ENCODE measurements around the gene OGFOD2.

OGFOD2 gene

GRCh38 chr12:122934722-122935121, 40.3 kb upstream of the OGFOD2 start:
- Histone ChIP-seq H3K4me2 (ENCODE audit: low read length) (no peak overlapping the region), H3K36me3 (ENCODE audit: insufficient read depth, low read length) (no peaks in the 10 kb centered on the region), H3F3A (ENCODE audit: insufficient read depth, low read length) (no peaks in the 10 kb centered on the region), H3K9me3 (ENCODE audit: low read length) (no peaks in the 10 kb centered on the region), H3K4me1 (ENCODE audit: insufficient read depth, low read length, severe bottlenecking) (no peaks in the 10 kb centered on the region), H3K9ac (ENCODE audit: low read length) (no peak overlapping the region), H3K27ac (ENCODE audit: low read depth, low read length, poor library complexity, severe bottlenecking) (no peak overlapping the region), H3K27me3 (ENCODE audit: insufficient read depth, low read length) (peaks cover 3% of the 10 kb centered on the region; the same call in 1 of the 2 replicates), H4K20me1 (ENCODE audit: insufficient read depth, low read length) (no peaks in the 10 kb centered on the region), H3K9me2 (ENCODE audit: low read depth, low read length) (no peaks in the 10 kb centered on the region), H2AFZ (ENCODE audit: low read length) (no peak overlapping the region), H3K79me2 (ENCODE audit: insufficient read depth, low read length) (no peaks in the 10 kb centered on the region), H3K4me3 (ENCODE audit: low read depth, low read length, poor library complexity, severe bottlenecking) (no peak overlapping the region)
- TF ChIP-seq CTCF (IDR thresholded peaks at IDR 0.05; ENCODE audit: low read length) (no peak), EZH2 (IDR thresholded peaks at IDR 0.05; ENCODE audit: borderline replicate concordance, low read length) (no peak)

- H3K27ac ChIP-seq (ENCODE audit: low read depth, low read length, poor library complexity, severe bottlenecking): no peak overlapping the region
- H3K9me3 ChIP-seq (ENCODE audit: low read length): no peaks in the 10 kb centered on the region
- no peaks in the 10 kb centered on the region for H3F3A ChIP-seq (ENCODE audit: insufficient read depth, low read length)
- H3K4me1 ChIP-seq (ENCODE audit: insufficient read depth, low read length, severe bottlenecking): no peaks in the 10 kb centered on the region
- no peak overlapping the region for H3K4me3 ChIP-seq (ENCODE audit: low read depth, low read length, poor library complexity, severe bottlenecking)
- no peak overlapping the region for H3K4me2 ChIP-seq (ENCODE audit: low read length)
- TF ChIP-seq EZH2 (IDR thresholded peaks at IDR 0.05; ENCODE audit: borderline replicate concordance, low read length) (no peak), CTCF (IDR thresholded peaks at IDR 0.05; ENCODE audit: low read length) (no peak)
- no peaks in the 10 kb centered on the region for H3K36me3 ChIP-seq (ENCODE audit: insufficient read depth, low read length)
- H2AFZ ChIP-seq (ENCODE audit: low read length): no peak overlapping the region
- no peaks in the 10 kb centered on the region; the same call in 1 of the 2 replicates for H3K27me3 ChIP-seq (ENCODE audit: insufficient read depth, low read length)
- no peaks in the 10 kb centered on the region for H4K20me1 ChIP-seq (ENCODE audit: insufficient read depth, low read length)
- H3K9ac ChIP-seq (ENCODE audit: low read length): no peak overlapping the region
- no peaks in the 10 kb centered on the region for H3K9me2 ChIP-seq (ENCODE audit: low read depth, low read length)
- H3K79me2 ChIP-seq (ENCODE audit: insufficient read depth, low read length): no peaks in the 10 kb centered on the region
Measured at GRCh38 chr12:122935318-122935717, 39.7 kb upstream of the OGFOD2 start.

GRCh38 chr12:122937622-122938091, 37.4 kb upstream of the OGFOD2 start:
- no peaks in the 10 kb centered on the region for H3K9me2 ChIP-seq (ENCODE audit: low read depth, low read length)
- H3K4me3 ChIP-seq (ENCODE audit: low read depth, low read length, poor library complexity, severe bottlenecking): no peak overlapping the region
- H3K9me3 ChIP-seq (ENCODE audit: low read length): no peaks in the 10 kb centered on the region
- H3K27ac ChIP-seq (ENCODE audit: low read depth, low read length, poor library complexity, severe bottlenecking): no peak overlapping the region
- no peaks in the 10 kb centered on the region for H3F3A ChIP-seq (ENCODE audit: insufficient read depth, low read length)
- no peak overlapping the region for H3K4me2 ChIP-seq (ENCODE audit: low read length)
- H3K4me1 ChIP-seq (ENCODE audit: insufficient read depth, low read length, severe bottlenecking): no peaks in the 10 kb centered on the region
- no peak overlapping the region for H3K9ac ChIP-seq (ENCODE audit: low read length)
- H3K36me3 ChIP-seq (ENCODE audit: insufficient read depth, low read length): no peaks in the 10 kb centered on the region
- TF ChIP-seq CTCF (IDR thresholded peaks at IDR 0.05; ENCODE audit: low read length) (no peak), EZH2 (IDR thresholded peaks at IDR 0.05; ENCODE audit: borderline replicate concordance, low read length) (no peak)
- no peaks in the 10 kb centered on the region; the same call in 1 of the 2 replicates for H3K27me3 ChIP-seq (ENCODE audit: insufficient read depth, low read length)
- H2AFZ ChIP-seq (ENCODE audit: low read length): no peak overlapping the region
- H4K20me1 ChIP-seq (ENCODE audit: insufficient read depth, low read length): no peaks in the 10 kb centered on the region
- no peaks in the 10 kb centered on the region for H3K79me2 ChIP-seq (ENCODE audit: insufficient read depth, low read length)
